HG02642 (cell line): ENCODE results near the gene BCAS4.
"Not testable (repeated sequence)": the region's sequence is repeated elsewhere in the genome, so short reads cannot be mapped to it uniquely, and the experiment has no call there.

ENCODE experiments used
- ATAC-seq: cut with Tn5 transposase; IDR thresholded peaks from one replicate; pipeline ENCODE4 v1.9.1; 2021; ENCODE audit warnings: mild to moderate bottlenecking; ENCODE audit not compliant: unreplicated experiment, poor library complexity

The BCAS4 gene

GRCh38 chr20:50872560-50873425 is 77.9 kb downstream of the BCAS4 start:
- ATAC-seq, result no peak

- ATAC-seq, result no peak
Measured at GRCh38 chr20:50873585-50873984, 78.7 kb downstream of the BCAS4 start.

GRCh38 chr20:50874111-50874757 is 79.4 kb downstream of the BCAS4 start:
- ATAC-seq, result no peak

- no peak for ATAC-seq
Measured at GRCh38 chr20:50874758-50875665, 80.2 kb downstream of the BCAS4 start.

- ATAC-seq, result no peak
Measured at GRCh38 chr20:50876063-50876685, 81.3 kb downstream of the BCAS4 start.

GRCh38 chr20:50876816-50877215 is 82.0 kb downstream of the BCAS4 start:
- no peak for ATAC-seq

GRCh38 chr20:50877232-50877743 is 82.4 kb downstream of the BCAS4 start:
- no peak for ATAC-seq

GRCh38 chr20:50879649-50880550 is 85.0 kb downstream of the BCAS4 start:
- ATAC-seq, result no peak

GRCh38 chr20:50881759-50882424 is 87.0 kb downstream of the BCAS4 start:
- not testable (repeated sequence) for ATAC-seq

GRCh38 chr20:50883856-50884255 is 89.0 kb downstream of the BCAS4 start:
- no peak for ATAC-seq

- ATAC-seq, result no peak
Measured at GRCh38 chr20:50885068-50885467, 90.2 kb downstream of the BCAS4 start.

- ATAC-seq, result no peak
Measured at GRCh38 chr20:50885781-50886180, 90.9 kb downstream of the BCAS4 start.

- ATAC-seq, result no peak
Measured at GRCh38 chr20:50886184-50886790, 91.4 kb downstream of the BCAS4 start.

- ATAC-seq, result no peak
Measured at GRCh38 chr20:50887576-50887975, 92.7 kb downstream of the BCAS4 start.

GRCh38 chr20:50891138-50891537 is 96.3 kb downstream of the BCAS4 start:
- ATAC-seq, result no peak

- no peak for ATAC-seq
Measured at GRCh38 chr20:50892394-50892793, 97.5 kb downstream of the BCAS4 start.

GRCh38 chr20:50893620-50894019 is 98.8 kb downstream of the BCAS4 start:
- no peak for ATAC-seq
